Tibial nerve (tissue), 4 donors: Measurements from ENCODE around the gene SPTBN1. TPM values are rescaled to one million over a fixed set of nuclear protein-coding genes. Genes with fewer than 3 reads are reported as not detected.

Experiments
- DNase-seq, 2 donors: peaks; one replicate each; pipeline ENCODE4 v3.0.0-alpha.2; 2019; ENCODE audit warnings: low spot score in 2 of 2
- H3K27ac ChIP-seq, 4 donors: fragments of 200-600 bp; sonication (generic) in 3 of 4; one replicate each; pipeline ENCODE4 v1.5.1; 2017 to 2019; ENCODE audit warnings: mild to moderate bottlenecking in 1 of 4
- H3K27me3 ChIP-seq, 2 donors: fragments of 200-600 bp; sonication (generic) in 1 of 2; one replicate each; pipeline versions ENCODE4 v1.5.1 to v1.6.0; 2017 to 2019
- H3K36me3 ChIP-seq, 3 donors: fragments of 200-600 bp; sonication (generic); one replicate each; pipeline ENCODE4 v1.5.1; 2018 to 2019
- H3K4me1 ChIP-seq, 4 donors: fragments of 200-600 bp; sonication (generic) in 3 of 4; one replicate each; pipeline ENCODE4 v1.5.1; 2017 to 2019
- H3K4me3 ChIP-seq, 4 donors: fragments of 200-600 bp; sonication (generic) in 3 of 4; one replicate each; pipeline ENCODE4 v1.5.1; 2017 to 2019; ENCODE audit warnings: mild to moderate bottlenecking in 1 of 4, moderate library complexity in 1 of 4
- H3K9me3 ChIP-seq, 4 donors: fragments of 200-600 bp; sonication (generic) in 3 of 4; one replicate each; pipeline ENCODE4 v1.5.1; 2017 to 2019
- EP300 ChIP-seq, 2 donors: sonication (generic); formaldehyde crosslinking; IDR thresholded peaks; one replicate each; pipeline ENCODE4 v1.6.1; 2017; ENCODE audit warnings: antibody characterized with exemption in 2 of 2, mild to moderate bottlenecking in 1 of 2
- POLR2A ChIP-seq, 2 donors: fragments of 450-650 bp; IDR thresholded peaks; one replicate each; pipeline ENCODE4 v1.6.1; 2017; ENCODE audit warnings: antibody characterized with exemption in 2 of 2, mild to moderate bottlenecking in 2 of 2, moderate library complexity in 2 of 2
- WGBS, 2 donors: methylation state at CpG; one replicate each; pipeline ENCODE4 v1.1.5; 2018; 5-methylcytosine and 5-hydroxymethylcytosine counted together
- total RNA-seq, 4 donors: library from RNA; depleted of rRNA; stranded (reverse); fragments of >200 nt; gene quantifications; one replicate each; pipeline ENCODE4 v1.1.0, GENCODE V29; 2016
- TF ChIP-seq, protein P1 (sequence below), 5 experiments: fragments of 200-600 bp in 3 of 5; fragments of 450-650 bp in 2 of 5; sonication (generic) in 3 of 5; IDR thresholded peaks; one replicate each; pipeline ENCODE4 v1.5.1; 2016 to 2019; ENCODE audit warnings: antibody characterized with exemption in 5 of 5, mild to moderate bottlenecking in 3 of 5, moderate library complexity in 2 of 5

SPTBN1 gene
- total RNA-seq, 4 donors from 2014 or later: 670 to 967 (median 890) TPM

DNA sequence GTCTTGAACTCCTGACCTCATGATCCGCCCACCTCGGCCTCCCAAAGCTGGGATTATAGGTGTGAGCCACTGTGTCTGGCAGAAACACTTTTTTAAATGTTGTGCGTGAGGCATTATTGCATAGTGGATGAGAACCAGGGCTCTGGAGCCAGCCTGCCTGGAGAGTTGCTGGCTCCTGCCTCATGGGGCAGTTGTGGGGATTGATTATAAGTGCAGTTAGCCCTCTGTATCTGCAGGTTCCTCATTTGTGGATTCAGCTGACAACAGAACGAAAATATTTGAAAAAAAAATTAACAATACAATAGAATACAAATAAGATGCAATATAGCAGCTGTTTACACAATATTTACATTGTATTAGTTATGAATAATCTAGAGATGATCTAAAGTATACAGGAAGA is 137.9 kb downstream of the SPTBN1 start:
- TF ChIP-seq EP300 (IDR thresholded peaks at IDR 0.05) (no peak), POLR2A (IDR thresholded peaks at IDR 0.05) (no peak)
- TF ChIP-seq, protein P1, sequence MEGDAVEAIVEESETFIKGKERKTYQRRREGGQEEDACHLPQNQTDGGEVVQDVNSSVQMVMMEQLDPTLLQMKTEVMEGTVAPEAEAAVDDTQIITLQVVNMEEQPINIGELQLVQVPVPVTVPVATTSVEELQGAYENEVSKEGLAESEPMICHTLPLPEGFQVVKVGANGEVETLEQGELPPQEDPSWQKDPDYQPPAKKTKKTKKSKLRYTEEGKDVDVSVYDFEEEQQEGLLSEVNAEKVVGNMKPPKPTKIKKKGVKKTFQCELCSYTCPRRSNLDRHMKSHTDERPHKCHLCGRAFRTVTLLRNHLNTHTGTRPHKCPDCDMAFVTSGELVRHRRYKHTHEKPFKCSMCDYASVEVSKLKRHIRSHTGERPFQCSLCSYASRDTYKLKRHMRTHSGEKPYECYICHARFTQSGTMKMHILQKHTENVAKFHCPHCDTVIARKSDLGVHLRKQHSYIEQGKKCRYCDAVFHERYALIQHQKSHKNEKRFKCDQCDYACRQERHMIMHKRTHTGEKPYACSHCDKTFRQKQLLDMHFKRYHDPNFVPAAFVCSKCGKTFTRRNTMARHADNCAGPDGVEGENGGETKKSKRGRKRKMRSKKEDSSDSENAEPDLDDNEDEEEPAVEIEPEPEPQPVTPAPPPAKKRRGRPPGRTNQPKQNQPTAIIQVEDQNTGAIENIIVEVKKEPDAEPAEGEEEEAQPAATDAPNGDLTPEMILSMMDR (IDR thresholded peaks at IDR 0.05): no peak
- H3K36me3 ChIP-seq: peaks cover 0 to 11% (median 0%) of the 10 kb centered on the region in 3 donors
- no peak for DNase-seq
- no peaks in the 10 kb centered on the region for H3K9me3 ChIP-seq
- no peak overlapping the region for H3K4me3 ChIP-seq
- no peak overlapping the region for H3K27ac ChIP-seq
- no peaks in the 10 kb centered on the region for H3K27me3 ChIP-seq
- 83% methylated on average over 4 of the region's 4 CpGs for WGBS, 2 donors
- peaks cover 0 to 83% (median 47%) of the 10 kb centered on the region in 4 donors for H3K4me1 ChIP-seq

GRCh38 chr2:54595161-54595803 is 139.2 kb downstream of the SPTBN1 start:
- Histone ChIP-seq H3K9me3 (no peaks in the 10 kb centered on the region), H3K36me3 (peaks cover 0 to 12% (median 0%) of the 10 kb centered on the region in 3 donors), H3K27ac (peak overlapping the region in 1 of 4 donors; percentile 55), H3K4me3 (no peak overlapping the region), H3K27me3 (no peaks in the 10 kb centered on the region), H3K4me1 (peaks cover 0 to 83% (median 50%) of the 10 kb centered on the region in 4 donors)
- 87 to 91% methylated on average over 13 of the region's 13 CpGs for WGBS, 2 donors
- TF ChIP-seq, protein P1 (IDR thresholded peaks at IDR 0.05): no peak
- no peak for TF ChIP-seq EP300 (IDR thresholded peaks at IDR 0.05)
- no peak for DNase-seq

DNA sequence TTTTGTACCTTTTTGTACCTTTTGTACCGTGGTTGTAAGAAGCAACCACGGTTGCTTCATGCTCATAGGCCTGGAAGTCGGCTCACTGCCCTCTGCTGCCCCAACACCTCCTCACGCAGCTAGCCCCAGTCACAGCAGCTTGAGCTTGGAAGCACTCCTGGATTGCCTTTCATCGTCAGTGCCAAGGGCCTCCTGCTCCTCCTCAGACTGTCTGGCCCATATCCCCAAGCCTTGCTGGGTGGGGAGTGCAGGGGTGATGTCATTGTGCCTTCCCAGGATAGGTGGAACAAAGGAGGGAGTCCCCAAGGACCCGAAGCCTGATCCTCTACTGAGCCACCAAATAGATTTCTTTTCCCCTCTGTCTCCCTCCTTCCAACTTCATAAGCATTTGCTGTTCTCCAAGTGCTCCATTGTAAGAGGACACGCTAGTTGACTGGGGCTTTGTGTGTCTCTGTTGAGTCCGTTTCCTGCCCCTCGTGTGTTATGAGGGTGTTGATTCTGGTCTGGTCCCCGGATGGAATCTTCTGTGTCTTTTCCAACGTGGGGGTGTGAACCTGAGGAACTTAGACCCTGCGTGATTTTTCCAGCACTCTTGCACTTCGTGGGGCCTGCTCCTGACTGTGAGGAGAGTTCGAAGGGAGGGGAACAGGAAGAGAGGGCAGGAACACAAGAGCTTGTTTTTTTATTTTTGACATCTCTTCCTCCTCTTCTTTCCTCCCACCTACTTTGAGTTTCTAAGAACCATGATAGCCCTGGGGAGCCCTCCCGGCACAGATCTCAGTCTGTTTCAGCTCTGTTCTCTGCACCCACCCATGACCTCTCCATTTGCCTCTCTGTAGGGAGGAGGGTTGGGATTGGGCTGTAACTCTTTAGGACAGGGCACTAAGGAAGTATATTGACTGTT is 140.1 kb downstream of the SPTBN1 start:
- WGBS, 2 donors: 30 to 34% methylated on average over 15 of the region's 15 CpGs
- H3K4me3 ChIP-seq: no peak overlapping the region

DNA sequence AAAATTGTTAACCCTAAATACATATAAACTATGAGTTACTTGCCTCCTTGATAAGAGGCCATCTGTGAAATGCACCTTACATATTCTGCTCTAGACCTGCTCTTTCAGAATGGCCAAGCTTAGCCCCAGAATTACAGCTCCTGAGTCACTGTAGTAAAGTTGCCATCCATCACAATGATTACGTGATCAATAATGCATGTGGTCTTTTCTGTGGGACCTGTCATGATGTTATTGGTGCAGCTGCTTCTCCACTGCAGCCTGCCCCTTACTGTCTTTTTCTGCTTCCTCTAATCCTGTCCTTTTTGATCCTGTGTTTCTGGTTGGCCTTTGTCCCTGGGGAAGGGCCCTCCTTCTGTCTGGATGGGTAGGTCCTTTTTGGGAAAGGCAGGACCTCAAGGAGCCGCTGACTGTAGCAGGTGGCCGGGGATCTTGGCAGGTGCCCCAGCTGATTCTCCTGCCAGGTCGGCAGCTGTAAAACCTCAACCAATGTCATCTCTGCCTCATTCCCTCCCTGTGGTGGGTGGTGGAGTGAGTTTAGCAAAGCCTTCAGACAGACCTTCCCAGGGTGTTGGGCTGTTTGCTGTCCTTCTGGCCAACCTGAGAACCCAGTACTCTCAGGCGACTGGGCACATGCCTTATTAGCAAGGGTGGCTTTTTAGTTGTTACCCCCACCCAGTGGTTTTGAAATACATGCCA is 141.2 kb downstream of the SPTBN1 start:
- WGBS, 2 donors: 45 to 65% methylated on average over 4 to 5 of the region's 5 CpGs
- DNase-seq: no peak
- TF ChIP-seq EP300 (IDR thresholded peaks at IDR 0.05): no peak
- TF ChIP-seq, protein P1 (IDR thresholded peaks at IDR 0.05): no peak
- no peak for TF ChIP-seq POLR2A (IDR thresholded peaks at IDR 0.05)
- H3K4me1 ChIP-seq: peaks cover 0 to 83% (median 62%) of the 10 kb centered on the region in 4 donors
- no peaks in the 10 kb centered on the region for H3K9me3 ChIP-seq
- peaks cover 0 to 12% (median 0%) of the 10 kb centered on the region in 3 donors for H3K36me3 ChIP-seq
- H3K27ac ChIP-seq: peak overlapping the region in 3 of 4 donors; percentile 25 to 75 (median 70)
- no peaks in the 10 kb centered on the region for H3K27me3 ChIP-seq
- H3K4me3 ChIP-seq: no peak overlapping the region

More for the DNA sequence above, 140.1 kb downstream of the SPTBN1 start:
- Histone ChIP-seq H3K36me3 (peaks cover 0 to 12% (median 0%) of the 10 kb centered on the region in 3 donors), H3K27ac (peak overlapping the region in 3 of 4 donors; percentile 25 to 75 (median 70)), H3K9me3 (no peaks in the 10 kb centered on the region), H3K27me3 (no peaks in the 10 kb centered on the region), H3K4me1 (peaks cover 0 to 83% (median 52%) of the 10 kb centered on the region in 4 donors)
- TF ChIP-seq, protein P1 (IDR thresholded peaks at IDR 0.05): no peak
- TF ChIP-seq EP300 (IDR thresholded peaks at IDR 0.05) (no peak), POLR2A (IDR thresholded peaks at IDR 0.05) (no peak)
- peak in 1 of 2 donors; percentile 31 for DNase-seq
